DOHH2 (cell line): ENCODE data around the gene FOXP3.

ENCODE experiments used
- H3F3A ChIP-seq: fragments of 200-600 bp; sonication (generic), shearing (Covaris generic); 2 replicates; pipeline ENCODE4 v1.6.0; 2016; ENCODE audit warnings: antibody characterized with exemption, mild to moderate bottlenecking; ENCODE audit not compliant: control insufficient read depth, insufficient read depth
- H3K27ac ChIP-seq: fragments of 200-600 bp; sonication (generic); 2 replicates; pipeline ENCODE4 v1.5.1; 2014; ENCODE audit warnings: low read depth, mild to moderate bottlenecking, low read length, moderate library complexity
- H3K27me3 ChIP-seq: fragments of 200-600 bp; sonication (generic); 2 replicates; pipeline ENCODE4 v1.6.1; 2014; ENCODE audit warnings: mild to moderate bottlenecking, low read length, mixed read lengths; ENCODE audit not compliant: control insufficient read depth
- H3K36me3 ChIP-seq: fragments of 200-600 bp; sonication (generic); 2 replicates; pipeline ENCODE4 v1.6.1; 2014; ENCODE audit warnings: mild to moderate bottlenecking, low read length, moderate library complexity, mixed read lengths; ENCODE audit not compliant: control insufficient read depth
- H3K4me1 ChIP-seq: fragments of 200-600 bp; sonication (generic); 2 replicates; pipeline ENCODE4 v1.6.1; 2014; ENCODE audit warnings: mild to moderate bottlenecking, low read length, mixed read lengths; ENCODE audit not compliant: control insufficient read depth
- H3K4me2 ChIP-seq: fragments of 200-600 bp; sonication (generic); 2 replicates; pipeline ENCODE4 v1.6.0; 2014; ENCODE audit warnings: mild to moderate bottlenecking, low read length, moderate library complexity
- H3K4me3 ChIP-seq: fragments of 200-600 bp; sonication (generic); 2 replicates; pipeline ENCODE4 v1.5.1; 2014; ENCODE audit warnings: mild to moderate bottlenecking, low read length, mixed read lengths
- H3K79me2 ChIP-seq: fragments of 200-600 bp; sonication (generic); 2 replicates; pipeline ENCODE4 v1.6.1; 2014; ENCODE audit warnings: mild to moderate bottlenecking, low read length, mixed read lengths; ENCODE audit not compliant: control insufficient read depth
- H3K9me2 ChIP-seq: fragments of 200-600 bp; sonication (generic); replicated peaks from 2 replicates; pipeline ENCODE4 v1.6.1; 2014; ENCODE audit warnings: mild to moderate bottlenecking, low read length, mixed read lengths; ENCODE audit not compliant: control insufficient read depth
- H3K9me3 ChIP-seq: fragments of 200-600 bp; sonication (generic); 2 replicates; pipeline ENCODE4 v1.6.1; 2014; ENCODE audit warnings: antibody characterized with exemption, low read length, mixed read lengths; ENCODE audit not compliant: control insufficient read depth, insufficient read depth
- H4K20me1 ChIP-seq: fragments of 200-600 bp; sonication (generic); 2 replicates; pipeline ENCODE4 v1.6.0; 2014; ENCODE audit warnings: low read depth, mild to moderate bottlenecking, antibody characterized with exemption, low read length, moderate library complexity; ENCODE audit not compliant: control insufficient read depth, insufficient read depth
- EZH2phosphoT487 ChIP-seq: fragments of 200-600 bp; sonication (generic); IDR thresholded peaks from 2 replicates; pipeline ENCODE4 v1.6.1; 2017; ENCODE audit warnings: borderline replicate concordance, mild to moderate bottlenecking, antibody characterized with exemption, low read length, moderate library complexity, mixed read lengths
- TF ChIP-seq, protein P1 (sequence below): fragments of 200-600 bp; sonication (generic); IDR thresholded peaks from one replicate; pipeline ENCODE4 v1.5.1; 2014; ENCODE audit warnings: antibody characterized with exemption, mild to moderate bottlenecking, low read depth, low read length; ENCODE audit not compliant: poor library complexity, severe bottlenecking

The FOXP3 gene

DNA sequence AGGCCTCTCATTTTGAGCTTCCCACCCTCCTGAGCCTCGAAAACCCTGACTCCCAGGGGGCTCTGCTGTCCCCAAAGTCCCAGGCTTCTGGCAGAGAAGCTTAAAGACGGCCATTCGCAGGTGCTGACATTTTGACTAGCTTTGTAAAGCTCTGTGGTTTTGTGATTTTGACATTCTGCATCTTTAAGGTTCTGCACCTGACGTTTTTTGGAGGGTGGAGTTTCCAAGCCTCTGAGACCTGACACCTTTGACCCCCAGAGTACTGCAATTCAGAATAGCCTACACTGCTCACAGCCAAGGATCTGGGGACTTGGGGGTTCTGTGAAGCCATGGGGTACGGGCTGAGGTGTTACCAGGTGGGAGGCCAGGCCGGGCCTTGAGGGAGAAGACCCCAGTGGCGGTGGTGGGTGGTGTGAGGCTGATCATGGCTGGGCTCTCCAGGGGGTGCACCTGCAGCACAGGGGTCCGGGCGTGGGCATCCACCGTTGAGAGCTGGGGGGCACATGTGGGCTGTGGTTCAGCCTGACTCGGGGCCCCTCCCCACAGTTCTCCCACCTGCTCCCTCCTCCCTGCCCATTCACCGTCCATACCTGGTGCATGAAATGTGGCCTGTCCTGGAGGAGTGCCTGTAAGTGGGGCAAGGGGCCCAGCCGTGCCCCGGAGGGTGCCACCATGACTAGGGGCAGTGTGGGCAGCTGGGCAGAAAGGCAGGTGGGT, 7.3 kb downstream of the FOXP3 start:
- Histone ChIP-seq H3K27me3 (no peaks in the 10 kb centered on the region), H3K36me3 (no peaks in the 10 kb centered on the region), H4K20me1 (no peaks in the 10 kb centered on the region), H3K79me2 (no peaks in the 10 kb centered on the region), H3K4me3 (no peak overlapping the region), H3K27ac (no peak overlapping the region), H3K9me3 (no peaks in the 10 kb centered on the region), H3K4me1 (no peaks in the 10 kb centered on the region), H3K4me2 (no peak overlapping the region), H3F3A (no peaks in the 10 kb centered on the region), H3K9me2 (no peaks in the 10 kb centered on the region)
- TF ChIP-seq, protein P1, sequence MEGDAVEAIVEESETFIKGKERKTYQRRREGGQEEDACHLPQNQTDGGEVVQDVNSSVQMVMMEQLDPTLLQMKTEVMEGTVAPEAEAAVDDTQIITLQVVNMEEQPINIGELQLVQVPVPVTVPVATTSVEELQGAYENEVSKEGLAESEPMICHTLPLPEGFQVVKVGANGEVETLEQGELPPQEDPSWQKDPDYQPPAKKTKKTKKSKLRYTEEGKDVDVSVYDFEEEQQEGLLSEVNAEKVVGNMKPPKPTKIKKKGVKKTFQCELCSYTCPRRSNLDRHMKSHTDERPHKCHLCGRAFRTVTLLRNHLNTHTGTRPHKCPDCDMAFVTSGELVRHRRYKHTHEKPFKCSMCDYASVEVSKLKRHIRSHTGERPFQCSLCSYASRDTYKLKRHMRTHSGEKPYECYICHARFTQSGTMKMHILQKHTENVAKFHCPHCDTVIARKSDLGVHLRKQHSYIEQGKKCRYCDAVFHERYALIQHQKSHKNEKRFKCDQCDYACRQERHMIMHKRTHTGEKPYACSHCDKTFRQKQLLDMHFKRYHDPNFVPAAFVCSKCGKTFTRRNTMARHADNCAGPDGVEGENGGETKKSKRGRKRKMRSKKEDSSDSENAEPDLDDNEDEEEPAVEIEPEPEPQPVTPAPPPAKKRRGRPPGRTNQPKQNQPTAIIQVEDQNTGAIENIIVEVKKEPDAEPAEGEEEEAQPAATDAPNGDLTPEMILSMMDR, result no peak
- TF ChIP-seq EZH2phosphoT487, result no peak

DNA sequence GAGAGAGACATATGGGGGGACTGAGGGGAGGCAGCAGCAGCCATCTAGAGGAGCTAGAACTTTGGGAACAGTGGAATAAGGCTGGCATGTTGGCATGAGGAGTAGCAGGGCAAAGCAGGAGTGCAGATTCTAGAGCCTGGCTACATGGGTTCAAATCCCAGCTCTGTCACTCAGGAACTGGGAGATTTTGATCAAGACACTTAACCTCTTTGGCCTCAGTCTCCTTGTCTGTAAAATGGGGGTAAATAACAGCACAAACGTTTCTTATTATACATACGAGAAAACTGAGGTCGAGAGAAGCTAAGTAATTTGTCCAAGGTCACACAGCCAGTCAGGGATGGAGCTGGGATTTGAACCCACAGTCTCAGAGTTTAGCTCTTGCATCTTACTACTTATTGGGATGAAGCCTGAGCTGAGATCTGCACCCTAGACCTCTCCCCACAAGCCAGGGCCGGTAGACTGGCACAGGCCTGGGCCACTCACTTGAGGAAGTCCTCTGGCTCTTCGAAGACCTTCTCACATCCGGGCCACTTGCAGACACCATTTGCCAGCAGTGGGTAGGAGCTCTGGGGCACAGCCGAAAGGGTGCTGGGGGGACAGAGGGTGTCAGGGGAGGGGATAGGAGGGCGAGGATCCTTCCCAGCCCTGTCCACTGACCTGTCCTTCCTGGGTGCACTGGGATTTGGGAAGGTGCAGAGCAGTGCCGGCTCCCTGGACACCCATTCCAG, 8.1 kb downstream of the FOXP3 start:
- H3K9me2 ChIP-seq, result no peaks in the 10 kb centered on the region
- no peaks in the 10 kb centered on the region for H3F3A ChIP-seq
- no peaks in the 10 kb centered on the region for H3K79me2 ChIP-seq
- no peak for TF ChIP-seq EZH2phosphoT487
- TF ChIP-seq, protein P1, result no peak
- H3K27me3 ChIP-seq, result no peaks in the 10 kb centered on the region
- no peaks in the 10 kb centered on the region for H3K9me3 ChIP-seq
- no peaks in the 10 kb centered on the region for H4K20me1 ChIP-seq
- H3K4me1 ChIP-seq, result no peaks in the 10 kb centered on the region
- no peak overlapping the region for H3K4me3 ChIP-seq
- no peak overlapping the region for H3K4me2 ChIP-seq
- H3K27ac ChIP-seq, result no peak overlapping the region
- no peaks in the 10 kb centered on the region for H3K36me3 ChIP-seq

DNA sequence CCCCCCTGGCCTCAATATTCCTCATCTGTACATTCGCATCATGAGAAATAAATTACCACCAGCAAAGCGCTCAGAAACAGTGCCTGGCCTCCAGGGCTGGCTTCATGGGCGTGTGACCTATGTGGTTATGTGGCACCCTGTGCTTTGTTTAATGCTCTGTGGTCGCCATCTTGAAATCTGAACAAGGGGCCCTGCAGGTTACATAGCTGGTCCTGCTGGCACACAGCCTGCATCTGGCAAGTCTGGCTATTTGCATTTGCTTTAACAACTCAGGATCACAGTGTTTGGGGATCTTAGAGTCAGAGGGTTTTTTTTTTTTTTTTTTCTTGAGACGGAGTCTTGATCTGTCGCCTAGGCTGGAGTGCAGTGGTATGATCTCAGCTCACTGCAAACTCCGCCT, 9.9 kb downstream of the FOXP3 start:
- Histone ChIP-seq H3K27me3 (no peaks in the 10 kb centered on the region), H3K4me1 (no peaks in the 10 kb centered on the region), H3K27ac (no peak overlapping the region), H4K20me1 (no peaks in the 10 kb centered on the region), H3K9me2 (no peaks in the 10 kb centered on the region), H3K4me2 (no peak overlapping the region), H3K36me3 (no peaks in the 10 kb centered on the region), H3K4me3 (no peak overlapping the region), H3K9me3 (no peaks in the 10 kb centered on the region), H3F3A (no peaks in the 10 kb centered on the region), H3K79me2 (no peaks in the 10 kb centered on the region)
- TF ChIP-seq EZH2phosphoT487, result no peak
- TF ChIP-seq, protein P1, result no peak
